SK-N-SH treated with all-trans-retinoic acid at 6 μM for 48 hours (cell line): Measurements from ENCODE around the gene CST7.

Source experiments
- ATAC-seq: fragments of 200-7000 bp; cut with Tn5 transposase; 3 replicates; pipeline ENCODE4 v1.9.1; 2020; ENCODE audit warnings: mild to moderate bottlenecking, moderate library complexity
- ARNTL ChIP-seq: fragments of 450-650 bp; formaldehyde crosslinking; IDR thresholded peaks from 2 replicates; pipeline ENCODE4 v1.5.0; 2020; ENCODE audit warnings: low read depth, mild to moderate bottlenecking, moderate library complexity, borderline replicate concordance
- BACH2 ChIP-seq: fragments of 250-450 bp; sonication (Bioruptor Pico); IDR thresholded peaks from 2 replicates; pipeline ENCODE4 v1.9.0; 2021; ENCODE audit warnings: mild to moderate bottlenecking, borderline replicate concordance
- CREB5 ChIP-seq: fragments of 250-450 bp; sonication (Bioruptor Pico); IDR thresholded peaks from 2 replicates; pipeline ENCODE4 v1.5.1; 2020; ENCODE audit warnings: low read depth, mild to moderate bottlenecking, moderate library complexity
- CSDC2 ChIP-seq: fragments of 250-450 bp; sonication (Bioruptor Pico); IDR thresholded peaks from 2 replicates; pipeline ENCODE4 v1.5.0; 2020; ENCODE audit warnings: mild to moderate bottlenecking, moderate library complexity
- ESRRG ChIP-seq: fragments of 250-450 bp; sonication (Bioruptor Pico); IDR thresholded peaks from 2 replicates; pipeline ENCODE4 v1.6.1; 2021; ENCODE audit warnings: mild to moderate bottlenecking
- GLIS3 ChIP-seq: fragments of 250-450 bp; sonication (Bioruptor Pico); IDR thresholded peaks from 2 replicates; pipeline ENCODE4 v1.5.0; 2020; ENCODE audit warnings: mild to moderate bottlenecking, moderate library complexity
- ISL1 ChIP-seq: fragments of 250-450 bp; sonication (Bioruptor Pico); IDR thresholded peaks from 2 replicates; pipeline ENCODE4 v2.1.2; 2022; ENCODE audit warnings: mild to moderate bottlenecking, moderate library complexity
- OSR1 ChIP-seq: fragments of 250-450 bp; sonication (Bioruptor Pico); IDR thresholded peaks from 2 replicates; pipeline ENCODE4 v1.8.0; 2022; ENCODE audit warnings: moderate library complexity, mild to moderate bottlenecking, inconsistent platforms
- PPARA ChIP-seq: fragments of 250-450 bp; sonication (Bioruptor Pico); IDR thresholded peaks from 2 replicates; pipeline ENCODE4 v1.5.0; 2020; ENCODE audit warnings: mild to moderate bottlenecking, borderline replicate concordance
- RARB ChIP-seq: fragments of 250-450 bp; sonication (Bioruptor Pico); IDR thresholded peaks from 2 replicates; pipeline ENCODE4 v1.8.0; 2021; ENCODE audit warnings: mild to moderate bottlenecking, moderate library complexity
- SNAI2 ChIP-seq: fragments of 250-450 bp; sonication (Bioruptor Pico); IDR thresholded peaks from 2 replicates; pipeline ENCODE4 v1.5.0; 2020; ENCODE audit warnings: mild to moderate bottlenecking, moderate library complexity
- TCF4 ChIP-seq: fragments of 250-450 bp; sonication (Bioruptor Pico); IDR thresholded peaks from 2 replicates; pipeline ENCODE4 v1.8.0; 2021; ENCODE audit warnings: mild to moderate bottlenecking, moderate library complexity, borderline replicate concordance
- TOX ChIP-seq: fragments of 250-450 bp; sonication (Bioruptor Pico); IDR thresholded peaks from 2 replicates; pipeline ENCODE4 v1.8.0; 2021; ENCODE audit warnings: mild to moderate bottlenecking, moderate library complexity, borderline replicate concordance
- ZC3H10 ChIP-seq: fragments of 250-450 bp; sonication (Bioruptor Pico); IDR thresholded peaks from 2 replicates; pipeline ENCODE4 v1.5.1; 2021; ENCODE audit warnings: mild to moderate bottlenecking, moderate library complexity
- ZFP3 ChIP-seq: fragments of 250-450 bp; sonication (Bioruptor Pico); IDR thresholded peaks from 2 replicates; pipeline ENCODE4 v1.5.0; 2020; ENCODE audit warnings: mild to moderate bottlenecking, moderate library complexity
- ZFP30 ChIP-seq: fragments of 450-650 bp; formaldehyde crosslinking; IDR thresholded peaks from 2 replicates; pipeline ENCODE4 v1.5.0; 2022; ENCODE audit warnings: mild to moderate bottlenecking, moderate library complexity
- ZNF70 ChIP-seq: fragments of 450-650 bp; formaldehyde crosslinking; IDR thresholded peaks from 2 replicates; pipeline ENCODE4 v1.5.0; 2020; ENCODE audit warnings: mild to moderate bottlenecking, moderate library complexity
- ZNF8 ChIP-seq: fragments of 450-650 bp; formaldehyde crosslinking; IDR thresholded peaks from 2 replicates; pipeline ENCODE4 v1.5.0; 2020; ENCODE audit warnings: mild to moderate bottlenecking, moderate library complexity
- TF ChIP-seq, protein P1 (sequence below): fragments of 250-450 bp; sonication (Bioruptor Pico); IDR thresholded peaks from 2 replicates; pipeline ENCODE4 v1.8.0; 2020; ENCODE audit warnings: mild to moderate bottlenecking, moderate library complexity, borderline replicate concordance
- TF ChIP-seq, protein P2 (sequence below): fragments of 250-450 bp; sonication (Bioruptor Pico); IDR thresholded peaks from 2 replicates; pipeline ENCODE4 v1.5.0; 2020; ENCODE audit warnings: mild to moderate bottlenecking, moderate library complexity
- TF ChIP-seq, protein P3 (sequence below): fragments of 250-450 bp; sonication (Bioruptor Pico); IDR thresholded peaks from 2 replicates; pipeline ENCODE4 v1.8.0; 2021; ENCODE audit warnings: low read depth, mild to moderate bottlenecking, moderate library complexity, borderline replicate concordance

Gene CST7

GRCh38 chr20:24935140-24935539 lies 13.9 kb upstream of the CST7 start:
- no peak for TF ChIP-seq TOX (CRISPR knock-in tag)
- no peak for TF ChIP-seq ESRRG
- TF ChIP-seq OSR1 (CRISPR knock-in tag), result no peak
- no peak for TF ChIP-seq GLIS3 (CRISPR knock-in tag)
- TF ChIP-seq, protein P1, sequence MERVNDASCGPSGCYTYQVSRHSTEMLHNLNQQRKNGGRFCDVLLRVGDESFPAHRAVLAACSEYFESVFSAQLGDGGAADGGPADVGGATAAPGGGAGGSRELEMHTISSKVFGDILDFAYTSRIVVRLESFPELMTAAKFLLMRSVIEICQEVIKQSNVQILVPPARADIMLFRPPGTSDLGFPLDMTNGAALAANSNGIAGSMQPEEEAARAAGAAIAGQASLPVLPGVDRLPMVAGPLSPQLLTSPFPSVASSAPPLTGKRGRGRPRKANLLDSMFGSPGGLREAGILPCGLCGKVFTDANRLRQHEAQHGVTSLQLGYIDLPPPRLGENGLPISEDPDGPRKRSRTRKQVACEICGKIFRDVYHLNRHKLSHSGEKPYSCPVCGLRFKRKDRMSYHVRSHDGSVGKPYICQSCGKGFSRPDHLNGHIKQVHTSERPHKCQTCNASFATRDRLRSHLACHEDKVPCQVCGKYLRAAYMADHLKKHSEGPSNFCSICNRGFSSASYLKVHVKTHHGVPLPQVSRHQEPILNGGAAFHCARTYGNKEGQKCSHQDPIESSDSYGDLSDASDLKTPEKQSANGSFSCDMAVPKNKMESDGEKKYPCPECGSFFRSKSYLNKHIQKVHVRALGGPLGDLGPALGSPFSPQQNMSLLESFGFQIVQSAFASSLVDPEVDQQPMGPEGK (CRISPR knock-in tag), result no peak
- TF ChIP-seq ISL1 (CRISPR knock-in tag), result no peak
- no peak for TF ChIP-seq CREB5 (CRISPR knock-in tag)
- TF ChIP-seq PPARA (CRISPR knock-in tag), result no peak
- TF ChIP-seq ZC3H10, result no peak
- no peak for TF ChIP-seq BACH2 (CRISPR knock-in tag)
- no peak for TF ChIP-seq ZFP30 (CRISPR knock-in tag)
- no peak for TF ChIP-seq ARNTL (CRISPR knock-in tag)
- TF ChIP-seq TCF4 (CRISPR knock-in tag), result no peak
- TF ChIP-seq CSDC2 (CRISPR knock-in tag), result no peak
- TF ChIP-seq, protein P2, sequence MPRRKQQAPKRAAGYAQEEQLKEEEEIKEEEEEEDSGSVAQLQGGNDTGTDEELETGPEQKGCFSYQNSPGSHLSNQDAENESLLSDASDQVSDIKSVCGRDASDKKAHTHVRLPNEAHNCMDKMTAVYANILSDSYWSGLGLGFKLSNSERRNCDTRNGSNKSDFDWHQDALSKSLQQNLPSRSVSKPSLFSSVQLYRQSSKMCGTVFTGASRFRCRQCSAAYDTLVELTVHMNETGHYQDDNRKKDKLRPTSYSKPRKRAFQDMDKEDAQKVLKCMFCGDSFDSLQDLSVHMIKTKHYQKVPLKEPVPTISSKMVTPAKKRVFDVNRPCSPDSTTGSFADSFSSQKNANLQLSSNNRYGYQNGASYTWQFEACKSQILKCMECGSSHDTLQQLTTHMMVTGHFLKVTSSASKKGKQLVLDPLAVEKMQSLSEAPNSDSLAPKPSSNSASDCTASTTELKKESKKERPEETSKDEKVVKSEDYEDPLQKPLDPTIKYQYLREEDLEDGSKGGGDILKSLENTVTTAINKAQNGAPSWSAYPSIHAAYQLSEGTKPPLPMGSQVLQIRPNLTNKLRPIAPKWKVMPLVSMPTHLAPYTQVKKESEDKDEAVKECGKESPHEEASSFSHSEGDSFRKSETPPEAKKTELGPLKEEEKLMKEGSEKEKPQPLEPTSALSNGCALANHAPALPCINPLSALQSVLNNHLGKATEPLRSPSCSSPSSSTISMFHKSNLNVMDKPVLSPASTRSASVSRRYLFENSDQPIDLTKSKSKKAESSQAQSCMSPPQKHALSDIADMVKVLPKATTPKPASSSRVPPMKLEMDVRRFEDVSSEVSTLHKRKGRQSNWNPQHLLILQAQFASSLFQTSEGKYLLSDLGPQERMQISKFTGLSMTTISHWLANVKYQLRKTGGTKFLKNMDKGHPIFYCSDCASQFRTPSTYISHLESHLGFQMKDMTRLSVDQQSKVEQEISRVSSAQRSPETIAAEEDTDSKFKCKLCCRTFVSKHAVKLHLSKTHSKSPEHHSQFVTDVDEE (CRISPR knock-in tag), result no peak
- TF ChIP-seq ZNF8 (CRISPR knock-in tag), result no peak
- TF ChIP-seq, protein P3, sequence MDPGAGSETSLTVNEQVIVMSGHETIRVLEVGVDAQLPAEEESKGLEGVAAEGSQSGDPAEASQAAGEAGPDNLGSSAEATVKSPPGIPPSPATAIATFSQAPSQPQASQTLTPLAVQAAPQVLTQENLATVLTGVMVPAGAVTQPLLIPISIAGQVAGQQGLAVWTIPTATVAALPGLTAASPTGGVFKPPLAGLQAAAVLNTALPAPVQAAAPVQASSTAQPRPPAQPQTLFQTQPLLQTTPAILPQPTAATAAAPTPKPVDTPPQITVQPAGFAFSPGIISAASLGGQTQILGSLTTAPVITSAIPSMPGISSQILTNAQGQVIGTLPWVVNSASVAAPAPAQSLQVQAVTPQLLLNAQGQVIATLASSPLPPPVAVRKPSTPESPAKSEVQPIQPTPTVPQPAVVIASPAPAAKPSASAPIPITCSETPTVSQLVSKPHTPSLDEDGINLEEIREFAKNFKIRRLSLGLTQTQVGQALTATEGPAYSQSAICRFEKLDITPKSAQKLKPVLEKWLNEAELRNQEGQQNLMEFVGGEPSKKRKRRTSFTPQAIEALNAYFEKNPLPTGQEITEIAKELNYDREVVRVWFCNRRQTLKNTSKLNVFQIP, result no peak
- no peak for TF ChIP-seq ZFP3
- TF ChIP-seq ZNF70, result no peak
- no peak for TF ChIP-seq SNAI2 (CRISPR knock-in tag)
- ATAC-seq, result no peak

DNA sequence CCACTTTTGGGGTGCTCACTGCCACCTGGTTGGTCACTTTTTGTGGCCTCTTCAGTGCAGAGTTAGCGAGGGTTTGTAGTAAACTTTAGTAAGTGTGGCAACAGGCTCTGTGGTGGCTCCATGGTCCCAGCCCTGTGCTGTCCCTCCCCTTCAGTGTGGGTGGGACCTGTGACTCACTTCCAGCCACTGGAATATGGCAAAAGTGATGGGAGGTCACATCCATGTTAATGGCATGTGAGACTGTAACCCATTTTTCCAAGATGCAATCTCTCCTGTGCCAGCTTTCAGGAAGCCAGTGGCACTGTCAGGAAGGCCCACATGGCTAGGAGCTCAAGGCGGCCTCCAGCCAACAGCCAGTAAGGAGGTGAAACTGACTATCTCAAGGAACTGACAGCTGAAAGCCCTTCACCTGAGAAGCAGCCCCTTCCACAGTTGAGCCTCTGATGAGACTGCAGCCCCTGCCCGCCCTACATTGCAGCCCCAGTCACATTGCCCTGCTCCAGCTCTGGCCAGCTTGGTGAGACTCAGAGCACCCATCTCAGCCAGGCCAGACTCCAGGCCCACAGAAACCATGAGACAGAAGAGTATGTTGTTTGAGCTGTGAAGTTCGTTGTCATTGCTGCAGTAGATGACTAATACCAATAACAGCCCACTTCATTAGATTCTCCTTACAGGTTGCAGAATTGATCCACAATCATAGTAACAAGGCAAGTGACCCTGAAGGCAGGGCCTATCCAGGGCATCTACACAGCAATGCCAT lies 13.1 kb upstream of the CST7 start:
- TF ChIP-seq CSDC2 (CRISPR knock-in tag) (no peak), ISL1 (CRISPR knock-in tag) (no peak)
- no peak for ATAC-seq

- ATAC-seq, result no peak
- TF ChIP-seq ISL1 (CRISPR knock-in tag), result no peak
- TF ChIP-seq, protein P2 (CRISPR knock-in tag), result no peak
- TF ChIP-seq CREB5 (CRISPR knock-in tag), result no peak
- TF ChIP-seq RARB, result no peak
- no peak for TF ChIP-seq OSR1 (CRISPR knock-in tag)
- no peak for TF ChIP-seq BACH2 (CRISPR knock-in tag)
- no peak for TF ChIP-seq SNAI2 (CRISPR knock-in tag)
Measured at GRCh38 chr20:24936526-24937407, 12.3 kb upstream of the CST7 start.
